Endothelial cell of umbilical vein (primary cell): ENCODE measurements around the gene TPM4. TPM values are rescaled to one million over a fixed set of nuclear protein-coding genes. Genes with fewer than 3 reads are reported as not detected.

ENCODE experiments used
- BruUV-seq: library from RNA; stranded (reverse); fragments of 400-500 nt; replicated peaks from 2 replicates; lab custom pipeline; 2021; lab: Mats Ljungman, UMichigan
- CTCF ChIA-PET: fragments of 300-600, 350-600 bp; sonication (Branson Sonifier 250); formaldehyde crosslinking; loops from one replicate; lab custom pipeline; 2021; ENCODE audit warnings: antibody characterized with exemption, inconsistent platforms; lab: Charles Lee
- POLR2A ChIA-PET: fragments of 300-600, 350-600 bp; sonication (Branson Sonifier 250); formaldehyde crosslinking; loops from one replicate; lab custom pipeline; 2021; ENCODE audit warnings: antibody characterized with exemption, inconsistent platforms; lab: Charles Lee
- DNase-seq: peaks from one replicate; pipeline ENCODE4 v3.0.0-alpha.2; 2011; ENCODE audit warnings: low read depth, low spot score
- FAIRE-seq: peaks from 2 replicates; lab custom pipeline; 2011; peaks lifted over from hg19 to GRCh38; lab: Jason Lieb, UNC
- H2AFZ ChIP-seq: 2 replicates; pipeline ENCODE4 v1.6.0; 2012; ENCODE audit warnings: low read depth, low read length, control low read depth, inconsistent platforms
- H3K27ac ChIP-seq: 2 replicates; pipeline ENCODE4 v1.5.1; 2011; ENCODE audit warnings: low read depth, mild to moderate bottlenecking, control low read depth, low read length, moderate library complexity; ENCODE audit not compliant: insufficient read depth
- H3K27me3 ChIP-seq, 2 experiments: 2 replicates each; pipeline versions ENCODE4 v1.6.0 to v1.6.1; 2011; ENCODE audit warnings: low read length in 2 of 2, mixed read lengths in 1 of 2; ENCODE audit not compliant: control insufficient read depth in 2 of 2, insufficient read depth in 2 of 2
- H3K36me3 ChIP-seq, 2 experiments: 2 replicates in 1 of 2; 3 replicates in 1 of 2; pipeline ENCODE4 v1.5.1; 2011; ENCODE audit warnings: low read length in 2 of 2, mild to moderate bottlenecking in 1 of 2, moderate library complexity in 1 of 2; ENCODE audit not compliant: control insufficient read depth in 2 of 2, insufficient read depth in 2 of 2; ENCODE audit errors: extremely low read depth in 1 of 2
- H3K4me1 ChIP-seq: 3 replicates; pipeline ENCODE4 v1.5.1; 2011; ENCODE audit warnings: mild to moderate bottlenecking, low read length; ENCODE audit not compliant: control insufficient read depth, insufficient read depth; ENCODE audit errors: extremely low read depth
- H3K4me2 ChIP-seq: 2 replicates; pipeline ENCODE4 v1.6.1; 2011; ENCODE audit warnings: low read length, control low read depth, mixed read lengths; ENCODE audit not compliant: insufficient read depth
- H3K4me3 ChIP-seq, 3 experiments: fragments of 200-600 bp in 1 of 3; sonication (generic), shearing (Covaris generic) in 1 of 3; replicated peaks in 1 of 3; 2 replicates each; pipeline ENCODE4 v1.5.1; 2011 to 2016; ENCODE audit warnings: control low read depth in 3 of 3, low read length in 3 of 3, mild to moderate bottlenecking in 2 of 3, inconsistent platforms in 1 of 3, low read depth in 1 of 3, moderate library complexity in 1 of 3; ENCODE audit not compliant: insufficient read depth in 1 of 3
- H3K79me2 ChIP-seq: 2 replicates; pipeline ENCODE4 v1.6.0; 2012; ENCODE audit warnings: low read length, inconsistent platforms; ENCODE audit not compliant: control insufficient read depth, insufficient read depth
- H3K9ac ChIP-seq: replicated peaks from 2 replicates; pipeline ENCODE3; 2011; ENCODE audit warnings: low read length, control low read depth; ENCODE audit not compliant: insufficient read depth; ENCODE audit errors: extremely low read depth
- H3K9me1 ChIP-seq: replicated peaks from 3 replicates; pipeline ENCODE4 v1.6.0; 2011; ENCODE audit warnings: mild to moderate bottlenecking, low read length; ENCODE audit not compliant: control insufficient read depth, insufficient read depth; ENCODE audit errors: extremely low read depth
- H3K9me3 ChIP-seq: replicated peaks from 2 replicates; pipeline ENCODE4 v1.5.1; 2012; ENCODE audit warnings: low read length, inconsistent platforms; ENCODE audit not compliant: control insufficient read depth, insufficient read depth
- H4K20me1 ChIP-seq: replicated peaks from 2 replicates; pipeline ENCODE3; 2011; ENCODE audit warnings: mild to moderate bottlenecking, low read length; ENCODE audit not compliant: control insufficient read depth, insufficient read depth; ENCODE audit errors: extremely low read depth
- CTCF ChIP-seq, 2 donors: IDR thresholded peaks; 1 replicate in 1 of 2; 2 replicates in 1 of 2; pipeline ENCODE4 v1.5.1; 2011; ENCODE audit warnings: low read length in 2 of 2, mild to moderate bottlenecking in 2 of 2, moderate library complexity in 2 of 2, control low read depth in 1 of 2, inconsistent platforms in 1 of 2, low read depth in 1 of 2; ENCODE audit not compliant: insufficient read depth in 1 of 2; ENCODE audit errors: extremely low read depth in 1 of 2
- EZH2 ChIP-seq: IDR thresholded peaks from 2 replicates; pipeline ENCODE4 v1.6.1; 2012; ENCODE audit warnings: borderline replicate concordance, low read depth, mild to moderate bottlenecking, moderate library complexity, low read length, inconsistent platforms; ENCODE audit not compliant: severe bottlenecking
- FOS ChIP-seq: IDR thresholded peaks from 2 replicates; pipeline ENCODE4 v1.6.1; 2011; ENCODE audit warnings: mild to moderate bottlenecking, low read length, moderate library complexity, borderline replicate concordance; ENCODE audit not compliant: insufficient read depth
- GATA2 ChIP-seq: IDR thresholded peaks from 2 replicates; pipeline ENCODE4 v1.7.0; 2011; ENCODE audit warnings: low read depth, mild to moderate bottlenecking, moderate library complexity, mixed read lengths, low read length; ENCODE audit not compliant: insufficient read length, insufficient read depth
- JUN ChIP-seq: IDR thresholded peaks from 2 replicates; pipeline ENCODE4 v1.6.1; 2011; ENCODE audit warnings: borderline replicate concordance, low read depth; ENCODE audit not compliant: insufficient read length, insufficient read depth
- MAX ChIP-seq: IDR thresholded peaks from 2 replicates; pipeline ENCODE4 v1.6.1; 2011; ENCODE audit not compliant: insufficient read depth, insufficient read length
- MYC ChIP-seq: IDR thresholded peaks from one replicate; pipeline ENCODE4 v1.6.1; 2011; ENCODE audit warnings: mild to moderate bottlenecking, low read depth, low read length
- POLR2A ChIP-seq: IDR thresholded peaks from 2 replicates; pipeline ENCODE4 v1.6.1; 2012; ENCODE audit warnings: low read depth, mild to moderate bottlenecking, control low read depth, low read length
- POLR2AphosphoS5 ChIP-seq: IDR thresholded peaks from 2 replicates; pipeline ENCODE4 v1.6.1; 2012; ENCODE audit warnings: low read depth, mild to moderate bottlenecking, control low read depth, low read length, moderate library complexity; ENCODE audit not compliant: insufficient read depth
- dilution Hi-C: fragments of 300-500 bp; cut with MboI; formaldehyde crosslinking; loops from one replicate; pipeline ENCODE4 v1.15.0; 2019; ENCODE audit warnings: low sequenced_read_pairs; ENCODE audit not compliant: extremely low pct_ligation_motif_present
- intact Hi-C: fragments of 100-400 bp; cut with micrococcal nuclease; formaldehyde crosslinking; loops from one replicate; pipeline ENCODE4 v1.10.0; 2022
- polyA plus RNA-seq, 4 experiments: library from polyadenylated mRNA; depleted of rRNA in 3 of 4; stranded (reverse) in 3 of 4; unstranded in 1 of 4; fragments of >200 nt; gene quantifications; 2 replicates each; pipeline versions ENCODE4 v1.2.1 to v1.2.3, GENCODE V29; 2011 to 2012; ENCODE audit warnings: missing spikeins in 1 of 4
- total RNA-seq: library from RNA; stranded (reverse); gene quantifications from 2 replicates; pipeline ENCODE4 v1.2.3, GENCODE V29; 2021

The TPM4 gene
- total and polyA plus RNA-seq, 2 donors (not counting 3 experiments of a cell fraction or from before 2014, with no cell fraction given), result 430 to 924 TPM

GRCh38 chr19:16094360-16095070 lies 18.2 kb downstream of the TPM4 start:
- peaks cover 13% of the 10 kb centered on the region for H3K4me1 ChIP-seq
- H3K9ac ChIP-seq, result no peak overlapping the region
- H3K27me3 ChIP-seq, result no peaks in the 10 kb centered on the region
- no peaks in the 10 kb centered on the region for H3K9me1 ChIP-seq
- peaks cover 44% of the 10 kb centered on the region for H3K79me2 ChIP-seq
- no peak for TF ChIP-seq FOS
- TF ChIP-seq GATA2, result no peak
- TF ChIP-seq JUN, result no peak
- no peak for TF ChIP-seq CTCF (IDR thresholded peaks at IDR 0.05; ENCODE audit: extremely low read depth in 1 of 2, insufficient read depth in 1 of 2, low read depth in 1 of 2, low read length in 2 of 2)
- no peak for TF ChIP-seq POLR2A
- TF ChIP-seq MYC, result no peak
- no peak for TF ChIP-seq EZH2
- TF ChIP-seq MAX, result no peak
- no peak for TF ChIP-seq POLR2AphosphoS5
- BruUV-seq, result no TSS peak
- FAIRE-seq (no peak), DNase-seq (no peak)
- dilution Hi-C loops, result no loop called here
- H3K4me2 ChIP-seq, result no peak overlapping the region
- H3K4me3 ChIP-seq, result no peak overlapping the region
- H3K27ac ChIP-seq, result no peak overlapping the region
- H3K9me3 ChIP-seq, result no peaks in the 10 kb centered on the region
- CTCF ChIA-PET, result interaction anchor here (1.3 to 4.1 kb wide), 5 partner anchors 9 to 53 kb away, joined by 4 to 39 read pairs (median 9); no protein-coding TSS in a partner anchor
- H2AFZ ChIP-seq, result no peak overlapping the region
- intact Hi-C loops, result no loop called here
- peaks cover 37 to 56% of the 10 kb centered on the region in 2 experiments for H3K36me3 ChIP-seq
- POLR2A ChIA-PET, result interaction anchor here (1.3 kb wide), 1 partner anchor 9 kb away, joined by 5 read pairs; no protein-coding TSS in a partner anchor
- peaks cover 3% of the 10 kb centered on the region for H4K20me1 ChIP-seq
